Liver (tissue), 9 donors: ENCODE measurements around the gene NTM. TPM values are rescaled to one million over a fixed set of nuclear protein-coding genes. Genes with fewer than 3 reads are reported as not detected.

Experiments used
- DNase-seq: peaks from one replicate; pipeline ENCODE4 v3.0.0-alpha.2; 2017; ENCODE audit warnings: low spot score
- H3K27ac ChIP-seq, 2 donors: one replicate each; pipeline ENCODE4 v1.7.0; 2013; ENCODE audit warnings: inconsistent platforms in 2 of 2, low read length in 2 of 2, control low read depth in 1 of 2, low read depth in 1 of 2, mild to moderate bottlenecking in 1 of 2
- H3K27me3 ChIP-seq, 4 donors: one replicate each; pipeline versions ENCODE4 v1.6.1 to v1.7.0; 2013; ENCODE audit warnings: low read length in 3 of 4, inconsistent platforms in 1 of 4, mild to moderate bottlenecking in 1 of 4, moderate library complexity in 1 of 4; ENCODE audit not compliant: control insufficient read depth in 4 of 4, insufficient read depth in 4 of 4
- H3K36me3 ChIP-seq, 4 donors: one replicate each; pipeline versions ENCODE4 v1.6.1 to v1.7.0; 2013; ENCODE audit warnings: low read length in 3 of 4, mild to moderate bottlenecking in 3 of 4, low read depth in 1 of 4, moderate library complexity in 1 of 4; ENCODE audit not compliant: control insufficient read depth in 4 of 4, insufficient read depth in 3 of 4
- H3K4me1 ChIP-seq, 4 donors: one replicate each; pipeline versions ENCODE4 v1.6.1 to v1.7.0; 2013; ENCODE audit warnings: low read length in 3 of 4, mild to moderate bottlenecking in 3 of 4, moderate library complexity in 1 of 4; ENCODE audit not compliant: control insufficient read depth in 4 of 4, insufficient read depth in 4 of 4
- H3K4me3 ChIP-seq, 3 donors: one replicate each; pipeline versions ENCODE4 v1.6.1 to v1.7.0; 2013; ENCODE audit warnings: low read length in 3 of 3, control low read depth in 1 of 3, low read depth in 1 of 3, mild to moderate bottlenecking in 1 of 3
- H3K9ac ChIP-seq, 2 donors: one replicate each; pipeline ENCODE4 v1.7.0; 2013; ENCODE audit warnings: low read length in 2 of 2, mild to moderate bottlenecking in 2 of 2, moderate library complexity in 2 of 2, control low read depth in 1 of 2, low read depth in 1 of 2
- H3K9me3 ChIP-seq, 4 donors: one replicate each; pipeline versions ENCODE4 v1.6.1 to v1.7.0; 2013; ENCODE audit warnings: low read length in 3 of 4; ENCODE audit not compliant: control insufficient read depth in 4 of 4
- EGR1 ChIP-seq, 2 donors: IDR thresholded peaks; 2 replicates each; pipeline ENCODE4 v1.6.1; 2016 to 2018; ENCODE audit warnings: antibody characterized with exemption in 2 of 2, low read depth in 2 of 2
- FOXA1 ChIP-seq: IDR thresholded peaks from 2 replicates; pipeline ENCODE4 v1.6.1; 2016; ENCODE audit warnings: antibody characterized with exemption
- FOXA2 ChIP-seq: IDR thresholded peaks from 2 replicates; pipeline ENCODE4 v1.6.1; 2016; ENCODE audit warnings: antibody characterized with exemption
- GABPA ChIP-seq, 2 donors: IDR thresholded peaks in 1 of 2; conservative IDR thresholded peaks in 1 of 2; 2 replicates each; pipeline ENCODE4 v1.6.1; 2016; ENCODE audit warnings: antibody characterized with exemption in 2 of 2, mild to moderate bottlenecking in 1 of 2, moderate library complexity in 1 of 2
- HNF4A ChIP-seq, 2 donors: conservative IDR thresholded peaks; 2 replicates each; pipeline ENCODE4 v1.6.1; 2016; ENCODE audit warnings: antibody characterized with exemption in 2 of 2, mild to moderate bottlenecking in 2 of 2
- HNF4G ChIP-seq: IDR thresholded peaks from 2 replicates; pipeline ENCODE4 v1.6.1; 2016; ENCODE audit warnings: antibody characterized with exemption
- JUND ChIP-seq, 2 donors: IDR thresholded peaks; 2 replicates each; pipeline ENCODE4 v1.6.1; 2016; ENCODE audit warnings: antibody characterized with exemption in 2 of 2
- NR2F2 ChIP-seq: IDR thresholded peaks from 2 replicates; pipeline ENCODE4 v1.6.1; 2016; ENCODE audit warnings: antibody characterized with exemption
- RAD21 ChIP-seq, 2 donors: IDR thresholded peaks; 2 replicates each; pipeline ENCODE4 v1.6.1; 2016; ENCODE audit warnings: antibody characterized with exemption in 2 of 2, mild to moderate bottlenecking in 2 of 2
- RXRA ChIP-seq, 2 donors: IDR thresholded peaks; 2 replicates each; pipeline ENCODE4 v1.6.1; 2017 to 2018; ENCODE audit warnings: antibody characterized with exemption in 2 of 2, mild to moderate bottlenecking in 1 of 2
- SP1 ChIP-seq: IDR thresholded peaks from 2 replicates; pipeline ENCODE4 v1.6.1; 2018; ENCODE audit warnings: antibody characterized with exemption, mild to moderate bottlenecking
- TAF1 ChIP-seq: conservative IDR thresholded peaks from 2 replicates; pipeline ENCODE4 v1.6.1; 2016; ENCODE audit warnings: antibody characterized with exemption, mild to moderate bottlenecking
- YY1 ChIP-seq: IDR thresholded peaks from 2 replicates; pipeline ENCODE4 v1.6.1; 2016; ENCODE audit warnings: antibody characterized with exemption, mild to moderate bottlenecking
- WGBS: extraction: QIAGEN DNeasy Blood & Tissue Kit; methylation state at CpG from one replicate; pipeline ENCODE4 v1.1.7; 2013; 5-methylcytosine and 5-hydroxymethylcytosine counted together
- polyA plus RNA-seq, 2 donors: library from polyadenylated mRNA; stranded (reverse) in 1 of 2; unstranded in 1 of 2; fragments of 200-250 nt in 1 of 2; fragments of >200 nt in 1 of 2; fragmentation: Nextera tagmentation in 1 of 2; extraction: Ambion mirVana in 1 of 2; gene quantifications; one replicate each; pipeline versions ENCODE4 v1.2.1 to v1.2.3, GENCODE V29; 2013 to 2015
- total RNA-seq, 2 donors: library from RNA; depleted of rRNA; stranded (reverse); fragments of >200 nt; gene quantifications; one replicate each; pipeline ENCODE4 v1.2.3, GENCODE V29; 2014
- TF ChIP-seq, protein P1 (sequence below): fragments of 150-350 bp; IDR thresholded peaks from 2 replicates; pipeline ENCODE4 v1.5.1; 2017; ENCODE audit warnings: improper control_type of control experiment, low read depth, low read length; ENCODE audit not compliant: missing input control
- TF ChIP-seq, protein P2 (sequence below): IDR thresholded peaks from 2 replicates; pipeline ENCODE4 v1.6.1; 2016; ENCODE audit warnings: antibody characterized with exemption
- TF ChIP-seq, protein P3 (sequence below): IDR thresholded peaks from 2 replicates; pipeline ENCODE4 v1.6.1; 2016; ENCODE audit warnings: antibody characterized with exemption
- TF ChIP-seq, protein P4 (sequence below): IDR thresholded peaks from 2 replicates; pipeline ENCODE4 v1.6.1; 2016; ENCODE audit warnings: antibody characterized with exemption
- TF ChIP-seq, protein P5 (sequence below): IDR thresholded peaks from 2 replicates; pipeline ENCODE4 v1.6.1; 2016; ENCODE audit warnings: antibody characterized with exemption, mild to moderate bottlenecking
- donor health status: healthy.
- donor health status: healthy.
- donor health status: healthy.
- donor health status: healthy.
- donor health status: healthy.

Gene NTM
- total and polyA plus RNA-seq, 4 donors, result 0.08 to 1.1 (median 0.08) TPM; not detected in 1

DNA sequence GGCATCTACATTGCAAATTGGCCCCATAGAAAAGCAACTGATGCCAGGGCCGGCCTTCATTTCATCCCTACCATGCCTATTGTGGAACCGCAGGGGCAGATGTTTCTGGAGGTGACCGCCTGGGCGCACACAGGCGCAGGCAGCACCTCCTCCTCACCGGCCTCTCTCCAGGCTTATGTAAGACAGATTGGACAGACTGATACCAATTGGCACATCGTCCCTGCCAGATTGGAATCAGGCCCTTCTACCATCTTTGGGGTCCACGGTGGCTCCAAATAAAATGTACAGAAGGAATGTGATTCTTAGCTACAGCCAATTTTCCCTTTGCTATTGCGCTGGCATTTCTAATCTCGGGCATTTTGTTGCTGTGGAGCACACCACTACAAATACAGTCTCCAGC lies 732.6 kb downstream of the NTM start:
- Histone ChIP-seq H3K27ac (no peak overlapping the region), H3K4me1 (no peaks in the 10 kb centered on the region), H3K9ac (no peak overlapping the region), H3K4me3 (no peak overlapping the region), H3K27me3 (peaks cover 0 to 2% (median 0%) of the 10 kb centered on the region in 4 donors), H3K9me3 (no peaks in the 10 kb centered on the region), H3K36me3 (no peaks in the 10 kb centered on the region)
- 80% methylated on average over 10 of the region's 10 CpGs for WGBS
- TF ChIP-seq, protein P1, sequence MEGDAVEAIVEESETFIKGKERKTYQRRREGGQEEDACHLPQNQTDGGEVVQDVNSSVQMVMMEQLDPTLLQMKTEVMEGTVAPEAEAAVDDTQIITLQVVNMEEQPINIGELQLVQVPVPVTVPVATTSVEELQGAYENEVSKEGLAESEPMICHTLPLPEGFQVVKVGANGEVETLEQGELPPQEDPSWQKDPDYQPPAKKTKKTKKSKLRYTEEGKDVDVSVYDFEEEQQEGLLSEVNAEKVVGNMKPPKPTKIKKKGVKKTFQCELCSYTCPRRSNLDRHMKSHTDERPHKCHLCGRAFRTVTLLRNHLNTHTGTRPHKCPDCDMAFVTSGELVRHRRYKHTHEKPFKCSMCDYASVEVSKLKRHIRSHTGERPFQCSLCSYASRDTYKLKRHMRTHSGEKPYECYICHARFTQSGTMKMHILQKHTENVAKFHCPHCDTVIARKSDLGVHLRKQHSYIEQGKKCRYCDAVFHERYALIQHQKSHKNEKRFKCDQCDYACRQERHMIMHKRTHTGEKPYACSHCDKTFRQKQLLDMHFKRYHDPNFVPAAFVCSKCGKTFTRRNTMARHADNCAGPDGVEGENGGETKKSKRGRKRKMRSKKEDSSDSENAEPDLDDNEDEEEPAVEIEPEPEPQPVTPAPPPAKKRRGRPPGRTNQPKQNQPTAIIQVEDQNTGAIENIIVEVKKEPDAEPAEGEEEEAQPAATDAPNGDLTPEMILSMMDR, result no peak
- TF ChIP-seq, protein P2, sequence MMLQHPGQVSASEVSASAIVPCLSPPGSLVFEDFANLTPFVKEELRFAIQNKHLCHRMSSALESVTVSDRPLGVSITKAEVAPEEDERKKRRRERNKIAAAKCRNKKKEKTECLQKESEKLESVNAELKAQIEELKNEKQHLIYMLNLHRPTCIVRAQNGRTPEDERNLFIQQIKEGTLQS, result no peak
- TF ChIP-seq, protein P3, sequence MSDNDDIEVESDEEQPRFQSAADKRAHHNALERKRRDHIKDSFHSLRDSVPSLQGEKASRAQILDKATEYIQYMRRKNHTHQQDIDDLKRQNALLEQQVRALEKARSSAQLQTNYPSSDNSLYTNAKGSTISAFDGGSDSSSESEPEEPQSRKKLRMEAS, result no peak
- TF ChIP-seq JUND (IDR thresholded peaks at IDR 0.05), result no peak
- no peak for TF ChIP-seq EGR1 (IDR thresholded peaks at IDR 0.05; ENCODE audit: low read depth in 2 of 2)
- DNase-seq, result no peak

DNA sequence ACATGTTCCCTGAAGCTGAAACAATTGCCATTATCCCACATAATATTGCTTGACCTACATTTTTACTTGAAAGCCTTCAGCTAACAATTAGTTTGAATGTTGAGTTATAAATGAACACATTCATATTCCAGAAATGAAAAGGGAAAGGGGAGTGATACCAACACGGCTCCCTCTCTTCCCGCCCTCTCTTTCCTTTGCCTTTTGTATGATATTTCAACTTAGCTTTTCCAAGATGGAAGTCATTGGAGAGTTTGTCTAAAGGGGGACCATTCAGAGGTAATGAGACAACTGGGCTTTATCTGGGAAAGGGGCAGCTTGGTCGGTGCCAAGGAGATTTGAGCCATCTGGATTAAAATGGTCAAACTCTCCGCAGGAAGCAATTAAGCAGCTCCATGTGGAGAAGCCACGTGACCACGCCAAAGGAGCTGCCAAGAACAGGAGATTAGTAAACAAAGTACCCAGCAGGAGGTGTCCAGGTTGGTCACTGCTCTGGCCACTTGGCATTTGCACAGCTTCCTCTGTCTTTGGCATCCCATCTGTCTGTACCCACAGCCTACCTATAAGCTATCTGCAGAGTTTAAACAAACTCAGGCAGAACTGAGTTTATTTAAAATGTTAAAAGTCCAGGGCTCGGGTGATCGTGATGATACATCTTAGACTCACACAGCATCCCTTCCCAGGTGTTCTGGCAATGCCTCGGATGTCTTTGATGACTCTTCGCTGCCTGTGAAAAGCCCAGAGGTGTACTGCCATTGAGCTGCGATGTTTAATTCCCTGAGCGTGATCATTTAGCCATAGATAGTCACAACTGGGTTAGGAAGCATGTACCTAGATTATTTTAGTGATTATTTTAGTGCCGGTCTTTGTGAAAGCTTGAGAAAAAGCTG lies 735.9 kb downstream of the NTM start:
- Histone ChIP-seq H3K9ac (no peak overlapping the region), H3K4me1 (no peaks in the 10 kb centered on the region), H3K4me3 (no peak overlapping the region), H3K36me3 (no peaks in the 10 kb centered on the region), H3K27ac (no peak overlapping the region), H3K27me3 (no peaks in the 10 kb centered on the region), H3K9me3 (no peaks in the 10 kb centered on the region)
- DNase-seq, result no peak
- WGBS, result 75% methylated on average over 13 of the region's 13 CpGs
- TF ChIP-seq, protein P4, sequence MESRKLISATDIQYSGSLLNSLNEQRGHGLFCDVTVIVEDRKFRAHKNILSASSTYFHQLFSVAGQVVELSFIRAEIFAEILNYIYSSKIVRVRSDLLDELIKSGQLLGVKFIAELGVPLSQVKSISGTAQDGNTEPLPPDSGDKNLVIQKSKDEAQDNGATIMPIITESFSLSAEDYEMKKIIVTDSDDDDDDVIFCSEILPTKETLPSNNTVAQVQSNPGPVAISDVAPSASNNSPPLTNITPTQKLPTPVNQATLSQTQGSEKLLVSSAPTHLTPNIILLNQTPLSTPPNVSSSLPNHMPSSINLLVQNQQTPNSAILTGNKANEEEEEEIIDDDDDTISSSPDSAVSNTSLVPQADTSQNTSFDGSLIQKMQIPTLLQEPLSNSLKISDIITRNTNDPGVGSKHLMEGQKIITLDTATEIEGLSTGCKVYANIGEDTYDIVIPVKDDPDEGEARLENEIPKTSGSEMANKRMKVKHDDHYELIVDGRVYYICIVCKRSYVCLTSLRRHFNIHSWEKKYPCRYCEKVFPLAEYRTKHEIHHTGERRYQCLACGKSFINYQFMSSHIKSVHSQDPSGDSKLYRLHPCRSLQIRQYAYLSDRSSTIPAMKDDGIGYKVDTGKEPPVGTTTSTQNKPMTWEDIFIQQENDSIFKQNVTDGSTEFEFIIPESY, result no peak
- no peak for TF ChIP-seq RXRA (IDR thresholded peaks at IDR 0.05)
- no peak for TF ChIP-seq FOXA2
- no peak for TF ChIP-seq NR2F2
- TF ChIP-seq RAD21 (IDR thresholded peaks at IDR 0.05), result no peak
- TF ChIP-seq, protein P3, result no peak
- no peak for TF ChIP-seq FOXA1
- no peak for TF ChIP-seq HNF4G
- no peak for TF ChIP-seq GABPA (IDR thresholded peaks at IDR 0.05 in 1 of 2, conservative IDR thresholded peaks at IDR 0.05 in 1 of 2)
- TF ChIP-seq JUND (IDR thresholded peaks at IDR 0.05), result no peak
- TF ChIP-seq, protein P1, result no peak
- TF ChIP-seq, protein P2, result no peak
- TF ChIP-seq HNF4A (conservative IDR thresholded peaks at IDR 0.05), result no peak
- no peak for TF ChIP-seq YY1
- no peak for TF ChIP-seq SP1
- TF ChIP-seq, protein P5, sequence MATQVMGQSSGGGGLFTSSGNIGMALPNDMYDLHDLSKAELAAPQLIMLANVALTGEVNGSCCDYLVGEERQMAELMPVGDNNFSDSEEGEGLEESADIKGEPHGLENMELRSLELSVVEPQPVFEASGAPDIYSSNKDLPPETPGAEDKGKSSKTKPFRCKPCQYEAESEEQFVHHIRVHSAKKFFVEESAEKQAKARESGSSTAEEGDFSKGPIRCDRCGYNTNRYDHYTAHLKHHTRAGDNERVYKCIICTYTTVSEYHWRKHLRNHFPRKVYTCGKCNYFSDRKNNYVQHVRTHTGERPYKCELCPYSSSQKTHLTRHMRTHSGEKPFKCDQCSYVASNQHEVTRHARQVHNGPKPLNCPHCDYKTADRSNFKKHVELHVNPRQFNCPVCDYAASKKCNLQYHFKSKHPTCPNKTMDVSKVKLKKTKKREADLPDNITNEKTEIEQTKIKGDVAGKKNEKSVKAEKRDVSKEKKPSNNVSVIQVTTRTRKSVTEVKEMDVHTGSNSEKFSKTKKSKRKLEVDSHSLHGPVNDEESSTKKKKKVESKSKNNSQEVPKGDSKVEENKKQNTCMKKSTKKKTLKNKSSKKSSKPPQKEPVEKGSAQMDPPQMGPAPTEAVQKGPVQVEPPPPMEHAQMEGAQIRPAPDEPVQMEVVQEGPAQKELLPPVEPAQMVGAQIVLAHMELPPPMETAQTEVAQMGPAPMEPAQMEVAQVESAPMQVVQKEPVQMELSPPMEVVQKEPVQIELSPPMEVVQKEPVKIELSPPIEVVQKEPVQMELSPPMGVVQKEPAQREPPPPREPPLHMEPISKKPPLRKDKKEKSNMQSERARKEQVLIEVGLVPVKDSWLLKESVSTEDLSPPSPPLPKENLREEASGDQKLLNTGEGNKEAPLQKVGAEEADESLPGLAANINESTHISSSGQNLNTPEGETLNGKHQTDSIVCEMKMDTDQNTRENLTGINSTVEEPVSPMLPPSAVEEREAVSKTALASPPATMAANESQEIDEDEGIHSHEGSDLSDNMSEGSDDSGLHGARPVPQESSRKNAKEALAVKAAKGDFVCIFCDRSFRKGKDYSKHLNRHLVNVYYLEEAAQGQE, result no peak
- TF ChIP-seq TAF1, result no peak
- TF ChIP-seq EGR1 (IDR thresholded peaks at IDR 0.05; ENCODE audit: low read depth in 2 of 2), result no peak
